ENCODE results near the gene IFNG.

- TF ChIP-seq CTCF (IDR thresholded peaks at IDR 0.05) = no peak
- no peak for TF ChIP-seq CBX8 (IDR thresholded peaks at IDR 0.05)
- no peak for TF ChIP-seq EP300 (IDR thresholded peaks at IDR 0.05)
- no peak for TF ChIP-seq ZNF302 (CRISPR knock-in tag; IDR thresholded peaks at IDR 0.05)
- no peak for TF ChIP-seq POLR2A (IDR thresholded peaks at IDR 0.05; ENCODE audit: low read length)
- no peak for TF ChIP-seq HDAC2 (IDR thresholded peaks at IDR 0.05)
- no peak for TF ChIP-seq USF2 (IDR thresholded peaks at IDR 0.05)
Observed at GRCh38 chr12:68139941-68140340, 19.6 kb downstream of the IFNG start.
